Natural killer cell treated with Interleukin-12 subunit alpha and Interleukin-12 subunit beta and Interleukin-15 and Interleukin-18, amount 100 ng/mL, for 72 hours (primary cell): Measurements from ENCODE around the gene MEI4. TPM values are rescaled to one million over a fixed set of nuclear protein-coding genes. Genes with fewer than 3 reads are reported as not detected.

Source experiments
- ATAC-seq, 2 donors: fragments of 150-1000 bp; cut with Tn5 transposase in 1 of 2; sonication (Bioruptor Pico), chemical (Tn5 transposase) in 1 of 2; 2 replicates each; pipeline ENCODE4 v1.10.0; 2021
- DNase-seq: peaks from one replicate; pipeline ENCODE4 v3.0.0; 2022; ENCODE audit warnings: low spot score
- H3K27ac Mint-ChIP-seq, 2 donors: 1 replicate in 1 of 2; 2 replicates in 1 of 2; pipeline ENCODE4 v1.8.0; 2022; ENCODE audit warnings: mixed read lengths in 2 of 2, mild to moderate bottlenecking in 1 of 2, moderate library complexity in 1 of 2
- H3K27me3 Mint-ChIP-seq, 2 donors: 1 replicate in 1 of 2; 2 replicates in 1 of 2; pipeline ENCODE4 v1.8.0; 2022; ENCODE audit warnings: mixed read lengths in 2 of 2
- H3K36me3 Mint-ChIP-seq: one replicate; pipeline ENCODE4 v1.8.0; 2022; ENCODE audit warnings: mixed read lengths
- H3K4me1 Mint-ChIP-seq, 2 donors: 1 replicate in 1 of 2; 2 replicates in 1 of 2; pipeline ENCODE4 v1.8.0; 2022; ENCODE audit warnings: low read depth in 2 of 2, mixed read lengths in 2 of 2, mild to moderate bottlenecking in 1 of 2
- H3K4me3 Mint-ChIP-seq: one replicate; pipeline ENCODE4 v1.8.0; 2022; ENCODE audit warnings: mixed read lengths
- H3K9me3 Mint-ChIP-seq: 2 replicates; pipeline ENCODE4 v1.8.0; 2022; ENCODE audit warnings: mixed read lengths
- total RNA-seq, 2 donors: library from RNA; stranded (reverse); gene quantifications; one replicate each; pipeline ENCODE4 v1.2.3, GENCODE V29; 2022

Gene MEI4, protein sequence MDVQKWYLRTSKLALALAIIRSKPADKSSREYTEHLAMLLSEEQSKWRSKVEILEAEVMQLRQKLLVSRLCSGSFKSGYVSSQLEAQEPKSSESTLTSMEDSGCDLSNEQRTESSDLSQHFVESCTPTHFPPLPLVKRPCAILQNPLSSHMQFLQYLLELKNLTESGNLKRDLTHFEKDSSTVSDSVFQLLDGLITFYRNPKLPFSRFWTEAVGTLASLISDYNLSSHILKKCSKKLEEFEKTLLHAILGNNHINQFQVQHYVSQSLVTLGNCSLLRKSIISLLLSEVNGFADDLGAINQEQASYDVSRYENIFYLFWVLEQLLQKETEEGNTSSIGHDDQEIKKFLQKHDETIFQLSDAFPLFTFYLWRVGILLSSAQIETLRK
- not detected for total RNA-seq

DNA sequence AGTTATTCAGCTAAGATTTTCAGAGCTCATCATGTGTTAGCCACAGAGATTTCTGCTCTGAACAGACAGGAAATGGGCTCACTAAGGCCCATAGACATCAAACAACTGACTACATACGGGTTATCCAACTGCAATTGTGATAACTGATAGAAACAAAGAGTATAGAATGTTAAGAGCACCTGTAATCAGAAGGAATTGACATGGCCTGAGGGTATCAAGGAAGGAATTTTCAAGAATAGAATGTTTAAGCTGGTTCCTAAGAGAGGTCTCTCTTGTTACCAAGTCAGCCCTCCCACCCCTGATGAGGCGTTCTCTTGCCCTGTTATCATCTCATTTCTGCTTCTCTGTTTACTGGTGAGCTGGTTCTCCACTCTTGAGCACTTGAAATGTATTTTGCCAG, at the start of gene MEI4:
Gene MEI4, plus strand, starts transcription at position 301 of the 400 bp plus-strand sequence. CDS start 37,633 bp downstream, outside the sequence.
- H3K27ac Mint-ChIP-seq = no peak within 1 kb of the TSS

DNA sequence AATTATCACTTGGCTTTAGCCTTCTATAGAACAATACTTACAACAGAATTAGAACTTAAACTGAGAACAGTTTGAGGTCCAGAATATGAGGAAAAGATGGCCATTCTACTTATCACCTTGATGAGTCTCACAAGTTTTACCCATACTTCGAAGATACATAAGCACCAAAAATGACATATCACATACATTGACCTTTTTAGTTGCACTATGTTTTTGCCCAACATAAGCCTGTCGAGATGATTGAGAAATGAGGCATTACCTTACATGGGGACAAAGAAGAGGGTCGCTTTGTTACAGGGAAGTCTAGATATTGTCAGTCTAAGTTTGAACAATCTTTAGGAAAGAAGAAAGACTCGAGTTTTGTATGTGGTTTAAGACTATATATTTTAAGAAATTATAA, 48.4 kb upstream of the MEI4 start:
- Mint-ChIP-seq H3K4me1 (no peaks in the 10 kb centered on the region), H3K9me3 (peaks cover 26% of the 10 kb centered on the region), H3K27ac (no peak overlapping the region), H3K27me3 (no peaks in the 10 kb centered on the region), H3K4me3 (no peak overlapping the region), H3K36me3 (no peaks in the 10 kb centered on the region)
- ATAC-seq = no peak
- no peak for DNase-seq

More for the DNA sequence above, at the start of gene MEI4:
- ATAC-seq (no peak), DNase-seq (no peak)
- Mint-ChIP-seq H3K36me3 (peaks cover 4% of the 10 kb centered on the region), H3K4me1 (no peaks in the 10 kb centered on the region), H3K9me3 (peaks cover 15% of the 10 kb centered on the region), H3K4me3 (no peak within 1 kb of the TSS), H3K27me3 (peaks cover 0 to 2% of the 10 kb centered on the region in 2 donors)

DNA sequence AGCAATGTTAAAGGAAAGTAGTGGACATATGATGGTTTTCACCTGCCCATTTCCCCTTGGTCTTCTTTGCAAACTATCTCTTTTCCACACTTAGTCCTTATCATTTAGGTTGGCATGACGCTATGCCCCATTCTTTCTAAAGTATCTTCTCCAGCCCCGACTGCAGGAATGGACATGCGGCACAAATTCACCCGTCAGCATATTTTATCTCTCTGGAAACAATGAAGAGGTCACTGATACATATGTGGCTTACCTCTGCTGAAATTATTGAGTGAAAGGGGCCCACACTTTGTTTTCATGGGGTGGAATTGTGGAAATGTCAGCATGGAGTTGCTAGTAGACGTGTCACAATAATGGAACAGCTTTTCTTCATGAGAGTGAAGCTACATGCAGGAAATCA, 45.8 kb upstream of the MEI4 start:
- DNase-seq (no peak), ATAC-seq (no peak)
- H3K4me3 Mint-ChIP-seq = no peak overlapping the region
- no peaks in the 10 kb centered on the region for H3K36me3 Mint-ChIP-seq
- H3K27me3 Mint-ChIP-seq = no peaks in the 10 kb centered on the region
- H3K9me3 Mint-ChIP-seq = peaks cover 18% of the 10 kb centered on the region
- H3K27ac Mint-ChIP-seq = no peak overlapping the region
- no peaks in the 10 kb centered on the region for H3K4me1 Mint-ChIP-seq

DNA sequence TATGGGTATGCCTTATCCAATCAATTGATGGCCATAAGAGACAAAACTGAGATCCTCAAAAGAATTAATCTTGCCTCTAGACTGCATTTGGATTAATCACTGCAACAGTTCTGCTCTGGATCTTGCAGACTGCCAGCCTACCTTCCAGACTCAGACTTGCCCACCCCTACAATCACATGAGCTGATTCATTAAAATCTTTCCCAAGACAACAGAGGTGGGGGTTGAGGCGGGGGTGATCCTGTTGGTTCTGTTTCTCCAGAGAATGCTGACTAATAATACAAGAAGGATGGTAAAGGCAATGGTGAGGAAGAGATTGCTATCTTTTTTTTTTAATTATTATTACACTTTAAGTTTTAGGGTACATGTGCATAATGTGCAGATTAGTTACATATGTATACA, 43.7 kb upstream of the MEI4 start:
- no peak overlapping the region for H3K4me3 Mint-ChIP-seq
- no peak for DNase-seq
- no peaks in the 10 kb centered on the region for H3K36me3 Mint-ChIP-seq
- H3K27ac Mint-ChIP-seq = no peak overlapping the region
- no peaks in the 10 kb centered on the region for H3K27me3 Mint-ChIP-seq
- H3K9me3 Mint-ChIP-seq = peaks cover 19% of the 10 kb centered on the region
- no peaks in the 10 kb centered on the region for H3K4me1 Mint-ChIP-seq
- ATAC-seq = no peak

DNA sequence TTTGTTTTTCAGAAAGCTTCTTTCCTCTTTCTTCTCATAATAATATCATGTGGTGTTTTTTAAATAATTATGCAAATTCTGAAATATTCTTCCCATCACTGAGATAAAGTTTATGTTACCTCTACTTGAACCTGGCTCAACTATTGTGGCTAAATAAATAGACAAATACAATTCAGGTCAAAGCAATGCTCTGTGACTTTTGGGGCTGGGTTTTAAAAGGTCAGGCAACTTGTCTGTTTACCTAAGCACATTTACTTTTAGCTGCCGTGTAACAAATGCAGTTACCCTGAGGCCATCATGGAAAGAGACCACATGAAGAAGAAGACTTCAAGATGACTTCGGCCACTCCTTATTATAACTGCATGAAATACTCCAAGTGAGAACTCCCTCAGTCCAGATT, 33.7 kb upstream of the MEI4 start:
- no peak for ATAC-seq
- H3K27me3 Mint-ChIP-seq = no peaks in the 10 kb centered on the region
- H3K36me3 Mint-ChIP-seq = no peaks in the 10 kb centered on the region
- H3K4me3 Mint-ChIP-seq = no peak overlapping the region
- DNase-seq = no peak
- peaks cover 7% of the 10 kb centered on the region for H3K9me3 Mint-ChIP-seq
- H3K4me1 Mint-ChIP-seq = no peaks in the 10 kb centered on the region
- no peak overlapping the region for H3K27ac Mint-ChIP-seq

DNA sequence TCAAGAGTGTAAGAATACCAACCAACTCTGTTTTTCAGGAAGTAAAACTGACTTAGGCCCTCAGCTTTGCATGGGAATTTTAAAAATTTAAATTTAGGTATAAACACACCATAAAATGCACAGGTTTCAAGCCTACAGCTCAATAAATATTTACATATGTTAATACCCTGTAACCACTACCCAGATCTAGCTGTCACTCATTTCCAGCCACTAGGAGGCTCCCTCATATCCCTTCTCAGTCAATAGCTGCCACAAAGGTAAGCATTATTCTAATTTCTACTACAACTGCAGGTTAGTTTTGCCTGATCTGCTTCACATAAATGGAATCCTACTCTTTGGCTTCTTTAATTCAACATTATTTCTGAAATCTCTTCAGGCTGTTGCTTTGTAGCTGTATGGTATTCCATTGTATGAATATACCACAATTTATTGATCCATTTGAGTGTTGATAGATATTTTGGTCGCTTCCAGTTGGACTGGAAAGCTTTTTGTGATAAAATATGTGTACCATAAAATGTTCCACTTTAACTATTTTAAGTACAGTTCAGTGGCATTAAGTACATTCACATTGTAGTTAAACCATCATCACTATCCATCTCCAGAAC, 32.5 kb upstream of the MEI4 start:
- ATAC-seq = no peak
- Mint-ChIP-seq H3K27me3 (no peaks in the 10 kb centered on the region), H3K9me3 (peaks cover 7% of the 10 kb centered on the region), H3K4me3 (no peak overlapping the region), H3K27ac (no peak overlapping the region), H3K36me3 (no peaks in the 10 kb centered on the region), H3K4me1 (no peaks in the 10 kb centered on the region)
- DNase-seq = no peak

DNA sequence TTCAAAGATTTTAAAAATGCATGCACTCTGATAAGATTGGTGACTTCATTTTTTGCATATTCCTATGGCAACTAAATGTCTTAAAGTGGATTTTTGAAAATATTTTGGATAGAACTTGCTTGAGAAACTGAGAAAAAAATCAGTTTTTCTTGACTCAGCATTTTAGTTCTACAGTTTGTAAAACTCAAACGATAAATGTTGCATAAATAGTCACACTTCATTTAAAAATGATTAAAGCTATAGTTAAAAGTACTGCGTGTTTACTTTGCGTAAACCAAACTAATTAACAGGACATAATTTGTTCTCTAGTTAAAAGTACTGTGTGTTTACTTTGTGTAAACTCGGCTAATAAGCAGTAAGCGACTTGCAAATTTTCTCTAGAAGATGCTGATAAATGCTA, 28.3 kb upstream of the MEI4 start:
- Mint-ChIP-seq H3K4me1 (no peaks in the 10 kb centered on the region), H3K4me3 (no peak overlapping the region), H3K36me3 (no peaks in the 10 kb centered on the region), H3K27me3 (no peaks in the 10 kb centered on the region), H3K27ac (no peak overlapping the region), H3K9me3 (peaks cover 20% of the 10 kb centered on the region)
- ATAC-seq (no peak), DNase-seq (no peak)

DNA sequence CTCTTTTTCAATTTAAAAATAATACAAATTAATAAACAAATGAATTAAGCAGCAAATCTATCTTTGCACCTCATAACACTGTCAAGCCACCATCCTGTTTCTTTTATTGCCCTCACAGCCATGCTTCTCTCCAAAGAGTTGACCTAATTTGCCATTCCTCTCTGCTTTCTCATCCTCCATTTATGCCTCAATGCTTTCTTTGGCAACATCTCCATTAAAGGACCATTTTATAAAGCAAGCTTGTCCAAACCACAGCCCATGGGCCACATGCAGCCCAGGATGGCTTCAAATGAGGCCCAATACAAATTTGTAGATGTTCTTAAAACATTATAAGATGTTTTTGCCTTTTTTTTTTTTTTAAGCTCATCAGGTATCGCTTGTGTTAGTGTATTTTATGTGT, 26.4 kb upstream of the MEI4 start:
- Mint-ChIP-seq H3K9me3 (peaks cover 20% of the 10 kb centered on the region), H3K27me3 (no peaks in the 10 kb centered on the region), H3K4me3 (no peak overlapping the region), H3K4me1 (no peaks in the 10 kb centered on the region), H3K27ac (no peak overlapping the region), H3K36me3 (no peaks in the 10 kb centered on the region)
- no peak for ATAC-seq
- DNase-seq = no peak

DNA sequence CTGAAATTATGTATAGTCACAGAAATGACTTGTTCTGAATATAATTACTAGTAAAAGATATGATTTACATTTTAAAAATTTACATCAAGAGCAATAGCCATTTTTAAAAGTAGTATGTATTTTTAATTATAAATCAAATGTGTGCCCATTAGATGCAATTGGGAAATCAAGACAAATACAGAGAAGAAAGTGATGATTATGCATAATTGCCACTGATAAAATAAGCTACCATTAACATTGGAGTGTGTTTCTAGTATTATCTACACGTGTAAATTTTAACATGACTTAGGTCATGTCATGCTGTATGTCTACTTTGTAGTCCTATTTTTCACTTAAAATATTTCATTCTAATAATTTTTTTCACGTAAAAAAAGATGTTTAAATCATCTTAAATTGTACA, 22.8 kb upstream of the MEI4 start:
- H3K4me3 Mint-ChIP-seq = no peak overlapping the region
- no peaks in the 10 kb centered on the region for H3K36me3 Mint-ChIP-seq
- ATAC-seq = no peak
- no peaks in the 10 kb centered on the region for H3K4me1 Mint-ChIP-seq
- peaks cover 22% of the 10 kb centered on the region for H3K9me3 Mint-ChIP-seq
- H3K27ac Mint-ChIP-seq = no peak overlapping the region
- no peaks in the 10 kb centered on the region for H3K27me3 Mint-ChIP-seq
- DNase-seq = no peak

DNA sequence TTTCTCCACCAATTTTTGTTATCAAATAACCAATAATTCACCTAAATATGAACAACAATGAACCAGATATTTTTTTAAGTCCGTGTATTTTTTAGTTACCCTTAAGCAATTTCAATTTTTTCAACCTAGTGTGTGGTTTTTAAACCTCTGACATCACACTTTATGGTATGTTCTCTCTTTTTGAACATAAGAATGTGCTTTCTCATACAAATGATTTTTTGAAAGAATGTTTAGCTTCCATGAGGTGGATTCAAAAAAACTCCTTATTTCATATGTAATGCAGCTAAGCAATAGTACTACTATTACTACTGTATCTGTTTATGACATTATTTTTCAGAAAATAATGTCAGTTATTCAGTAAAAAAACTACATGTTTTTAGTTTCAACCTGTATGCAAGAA, 19.4 kb upstream of the MEI4 start:
- H3K4me3 Mint-ChIP-seq = no peak overlapping the region
- no peaks in the 10 kb centered on the region for H3K27me3 Mint-ChIP-seq
- H3K36me3 Mint-ChIP-seq = no peaks in the 10 kb centered on the region
- peaks cover 8% of the 10 kb centered on the region for H3K9me3 Mint-ChIP-seq
- ATAC-seq (no peak), DNase-seq (no peak)
- H3K4me1 Mint-ChIP-seq = no peaks in the 10 kb centered on the region
- no peak overlapping the region for H3K27ac Mint-ChIP-seq

DNA sequence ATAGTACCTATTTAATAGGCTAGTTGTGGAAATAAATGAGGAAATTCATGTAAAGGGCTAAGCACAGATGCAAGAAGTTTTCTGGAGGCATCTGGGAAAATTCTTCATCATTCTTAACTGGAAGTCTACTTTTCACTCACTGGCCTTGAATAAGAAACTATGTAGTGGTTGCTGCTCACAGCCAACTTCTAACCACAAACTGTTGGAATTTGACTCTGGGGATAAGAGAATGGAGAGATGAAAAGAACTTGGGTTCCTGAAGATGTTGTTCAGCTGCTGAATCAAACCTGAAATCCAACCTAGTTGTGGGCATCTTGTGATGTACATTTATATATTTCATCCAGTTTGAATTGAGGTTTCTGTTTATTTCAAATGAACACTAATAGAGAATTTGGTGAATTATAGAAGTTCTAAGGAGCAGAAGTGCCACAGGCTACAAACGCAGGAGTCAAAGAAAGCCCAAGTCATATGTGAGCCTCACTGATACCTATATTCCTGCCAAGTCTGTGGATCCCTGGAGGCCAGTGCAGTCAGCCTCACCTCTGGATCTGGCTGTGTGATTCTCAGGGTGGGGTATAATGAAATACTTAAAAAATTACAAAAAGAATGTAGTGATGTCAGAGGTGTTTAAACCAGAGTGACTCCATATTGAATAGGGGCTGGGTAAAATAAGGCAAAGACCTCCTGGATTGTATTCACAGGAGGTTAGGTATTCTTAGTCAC, 18.7 kb upstream of the MEI4 start:
- ATAC-seq (no peak), DNase-seq (no peak)
- Mint-ChIP-seq H3K4me1 (no peaks in the 10 kb centered on the region), H3K36me3 (no peaks in the 10 kb centered on the region), H3K9me3 (peaks cover 8% of the 10 kb centered on the region), H3K4me3 (no peak overlapping the region), H3K27me3 (no peaks in the 10 kb centered on the region), H3K27ac (no peak overlapping the region)

DNA sequence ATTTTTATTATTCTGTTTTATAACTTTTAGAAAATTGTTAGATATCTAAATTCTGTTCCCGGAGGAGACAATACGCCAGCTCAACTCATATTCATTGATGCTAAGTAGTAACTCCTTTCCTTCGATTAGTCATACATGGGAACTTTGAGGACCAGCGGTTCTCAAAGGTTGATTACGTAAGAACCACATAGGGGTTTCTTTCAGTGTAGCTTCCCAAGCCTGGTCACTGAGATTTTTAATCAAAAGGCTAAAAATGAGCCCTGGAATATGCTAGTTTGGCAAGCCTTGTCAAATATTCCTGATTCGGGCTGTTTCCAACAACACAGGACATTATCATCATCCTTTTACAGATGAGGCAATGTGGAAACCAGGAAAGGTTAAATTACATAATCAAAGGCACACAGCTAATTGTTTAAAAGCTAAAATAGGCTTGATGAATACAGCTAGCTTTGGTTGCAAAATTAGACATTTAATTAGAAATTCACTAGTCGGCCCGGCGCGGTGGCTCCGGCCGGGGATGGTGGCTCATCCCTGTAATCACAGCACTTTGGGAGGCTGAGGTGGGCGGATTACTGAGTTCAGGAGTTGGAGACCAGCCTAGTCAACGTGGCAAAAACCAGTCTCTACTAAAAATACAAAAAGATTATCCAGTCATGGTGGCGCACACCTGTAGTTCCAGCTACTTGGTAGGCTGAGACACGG, 14.6 kb upstream of the MEI4 start:
- DNase-seq (no peak), ATAC-seq (no peak)
- Mint-ChIP-seq H3K27me3 (no peaks in the 10 kb centered on the region), H3K4me3 (no peak overlapping the region), H3K4me1 (no peaks in the 10 kb centered on the region), H3K9me3 (peaks cover 3% of the 10 kb centered on the region), H3K36me3 (no peaks in the 10 kb centered on the region), H3K27ac (no peak overlapping the region)

DNA sequence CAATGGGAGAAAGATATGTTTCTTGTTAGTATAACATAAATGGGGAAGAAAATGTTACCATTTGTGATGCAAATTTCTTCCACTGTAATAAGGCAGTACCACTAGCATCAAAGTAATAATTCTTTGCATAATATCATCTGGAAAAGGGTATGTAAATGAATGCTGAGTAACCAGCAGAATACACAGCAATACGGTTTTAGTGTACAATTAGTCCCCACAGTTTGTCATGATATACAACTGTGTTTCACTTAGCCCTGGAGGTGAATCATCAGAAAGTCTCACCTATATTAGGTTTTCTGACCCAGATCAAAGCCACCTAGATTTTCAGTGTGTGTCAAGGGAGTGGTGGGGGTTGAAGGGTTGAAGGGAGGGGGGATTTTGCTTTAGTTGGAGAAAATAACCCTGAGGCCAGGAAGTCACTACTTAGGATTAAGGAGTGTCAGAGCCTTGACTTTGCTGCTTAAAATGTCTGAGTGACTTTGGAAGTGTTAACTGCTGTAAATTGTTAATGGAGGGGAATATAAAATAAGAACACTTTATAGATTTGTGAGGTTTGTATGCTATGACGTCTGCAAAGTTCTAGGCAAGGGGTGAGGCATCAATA, 8.6 kb upstream of the MEI4 start:
- Mint-ChIP-seq H3K36me3 (no peaks in the 10 kb centered on the region), H3K4me3 (no peak overlapping the region), H3K27ac (no peak overlapping the region), H3K4me1 (no peaks in the 10 kb centered on the region), H3K9me3 (peaks cover 6% of the 10 kb centered on the region), H3K27me3 (no peaks in the 10 kb centered on the region)
- DNase-seq = no peak
- ATAC-seq = no peak
